CD4-positive, alpha-beta T cell treated with Interleukin-10 for 1 hour (primary cell): ENCODE results near the gene GRAMD4.
"Not testable (repeated sequence)": the region's sequence is repeated elsewhere in the genome, so short reads cannot be mapped to it uniquely, and the experiment has no call there.

Experiments
- DNase-seq: peaks from one replicate; pipeline ENCODE4 v3.0.0-alpha.2; 2020

The GRAMD4 gene

DNA sequence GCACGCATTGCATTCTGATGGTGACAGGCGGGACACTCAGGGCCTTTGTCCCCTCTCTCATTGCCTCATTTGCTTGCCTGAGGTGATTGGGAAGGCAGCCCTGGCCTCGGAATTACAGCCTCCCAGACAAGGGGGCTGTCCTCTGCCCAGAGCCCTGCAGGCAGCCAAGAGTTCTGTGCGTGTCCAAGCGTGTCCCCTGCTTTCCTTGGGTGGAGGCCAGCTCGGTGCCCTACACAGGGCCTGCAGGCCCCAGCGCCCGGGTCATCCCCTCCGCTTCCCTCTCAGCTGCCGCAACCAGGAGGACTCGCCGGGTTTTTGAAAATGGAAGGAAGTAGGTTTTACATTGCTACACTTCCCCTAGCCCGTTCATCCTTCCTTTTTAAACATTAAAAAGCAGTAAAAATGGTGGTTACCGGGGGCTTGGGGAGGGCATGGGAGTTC is 1.9 kb downstream of the GRAMD4 start:
- no peak for DNase-seq

DNA sequence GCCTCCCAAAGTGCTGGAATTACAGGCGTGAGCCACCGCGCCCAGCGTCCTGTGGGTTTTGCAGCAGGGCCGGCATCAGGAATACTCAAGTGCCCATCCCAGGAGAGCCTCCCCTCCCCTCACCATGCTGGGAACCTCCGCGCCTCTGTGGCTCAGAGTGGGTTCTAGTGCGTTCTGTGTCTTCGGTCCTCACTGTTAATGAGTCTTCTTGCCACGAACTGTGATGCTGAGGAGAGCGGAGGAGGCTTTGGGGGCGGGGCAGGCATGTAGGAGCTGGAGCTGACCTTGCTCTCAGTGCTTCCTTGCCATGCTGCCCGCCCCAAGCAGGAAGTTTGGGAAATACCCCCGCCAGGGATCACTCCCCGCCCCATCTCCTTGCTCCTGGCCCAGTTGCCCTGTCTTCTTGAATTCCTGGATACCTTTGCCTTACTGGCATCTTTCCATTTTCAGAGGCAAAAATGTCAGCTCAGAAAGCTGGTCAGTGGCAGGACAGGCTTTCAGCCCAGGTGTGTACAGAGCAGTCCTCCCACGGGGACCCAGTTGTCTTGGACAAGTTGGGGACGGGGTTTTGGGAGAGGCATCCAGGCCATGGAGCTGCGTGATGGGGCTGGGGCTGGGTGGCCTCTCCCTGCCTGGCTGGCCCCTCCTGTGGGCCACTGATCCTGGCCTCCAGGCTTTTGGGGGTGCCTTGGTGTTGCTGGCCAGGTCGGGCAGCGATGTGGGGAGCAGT is 5.1 kb downstream of the GRAMD4 start:
- no peak for DNase-seq

DNA sequence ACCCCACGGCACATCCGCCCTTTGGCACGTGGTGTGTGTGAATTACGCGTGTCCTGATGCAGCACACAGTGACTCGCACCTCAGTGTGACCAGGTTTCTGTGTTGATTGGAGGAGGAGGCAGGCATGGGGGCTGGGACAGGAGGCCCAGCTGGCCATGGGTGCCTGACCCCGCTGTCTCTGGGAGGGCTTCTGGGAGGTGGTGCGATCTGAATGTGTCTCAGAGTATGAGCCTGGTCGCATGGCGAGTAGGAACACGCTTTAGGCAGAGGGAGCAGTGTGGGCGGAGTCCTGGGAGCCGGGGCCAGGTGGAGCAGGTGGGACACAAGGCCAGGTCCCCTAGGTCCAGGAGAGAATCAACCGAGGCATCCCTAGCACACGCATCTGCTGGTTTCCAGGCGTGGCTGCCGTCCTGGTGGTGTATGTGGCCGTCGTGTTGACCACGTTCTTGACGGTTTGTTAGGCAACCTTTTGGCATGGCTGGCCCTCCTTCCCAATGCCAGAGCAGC is 5.7 kb downstream of the GRAMD4 start:
- DNase-seq, result no peak

DNA sequence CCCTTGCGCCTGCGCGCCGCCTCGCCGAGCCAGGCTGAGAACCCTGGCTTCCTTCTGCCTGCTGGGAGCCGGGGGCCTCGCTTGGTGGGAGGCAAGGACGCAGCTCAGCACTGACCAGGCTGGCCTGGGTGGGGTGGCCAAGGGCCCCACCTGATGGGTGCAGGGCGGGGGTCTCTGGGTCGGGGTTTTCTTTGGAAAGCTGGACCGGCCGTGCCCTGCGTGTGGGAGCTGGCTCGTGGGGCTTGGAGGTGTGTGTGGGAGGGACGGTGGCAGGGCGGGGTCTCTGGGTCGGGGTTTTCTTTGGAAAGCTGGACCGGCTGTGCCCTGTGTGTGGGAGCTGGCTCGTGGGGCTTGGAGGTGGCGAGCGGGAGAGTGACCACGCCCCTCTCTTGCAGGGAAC is 6.2 kb downstream of the GRAMD4 start:
- DNase-seq, result no peak

DNA sequence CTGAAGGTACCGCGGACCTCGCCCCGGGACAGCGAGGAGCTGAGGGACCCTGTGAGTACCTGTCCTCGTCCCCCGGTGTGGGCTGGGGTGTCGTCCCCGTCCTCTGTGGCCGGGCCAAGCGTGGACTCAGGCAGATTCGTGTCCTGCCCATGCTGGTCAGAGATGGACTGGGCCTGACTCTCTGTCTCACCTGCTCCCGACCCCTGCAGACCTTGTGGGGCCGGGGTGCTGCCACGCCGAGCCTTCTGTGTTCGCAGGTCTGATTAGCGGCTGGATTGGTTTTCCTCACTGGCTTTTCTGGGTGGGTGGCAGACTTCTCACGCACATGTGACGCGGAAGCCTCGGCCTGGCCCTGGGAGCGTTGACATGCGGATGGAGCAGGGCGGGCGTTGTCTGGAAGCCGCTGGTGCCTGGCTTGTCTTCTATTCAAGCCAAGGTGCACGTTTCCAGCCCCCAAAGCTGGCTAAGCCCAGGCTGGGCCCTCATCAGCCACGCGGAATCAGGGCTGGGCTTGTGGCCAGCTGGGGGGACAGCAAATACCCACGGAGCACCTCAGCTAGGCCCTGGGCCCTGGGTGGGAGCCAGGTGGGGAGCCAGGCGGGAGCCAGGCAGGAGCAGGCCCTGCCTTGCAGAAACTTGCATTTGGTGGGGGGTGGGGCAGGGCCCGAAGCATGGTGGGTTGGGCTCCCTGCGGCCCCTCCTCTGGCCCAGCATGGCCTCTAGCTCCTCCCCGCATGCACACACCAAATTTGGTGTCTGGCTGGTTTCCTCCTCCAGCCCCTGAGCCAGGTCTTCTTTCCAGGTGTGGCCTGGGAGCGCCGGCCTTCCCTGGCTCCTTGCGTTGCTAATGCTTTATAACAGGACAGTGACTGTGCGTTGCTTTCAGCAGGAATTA is 7.0 kb downstream of the GRAMD4 start:
- no peak for DNase-seq

DNA sequence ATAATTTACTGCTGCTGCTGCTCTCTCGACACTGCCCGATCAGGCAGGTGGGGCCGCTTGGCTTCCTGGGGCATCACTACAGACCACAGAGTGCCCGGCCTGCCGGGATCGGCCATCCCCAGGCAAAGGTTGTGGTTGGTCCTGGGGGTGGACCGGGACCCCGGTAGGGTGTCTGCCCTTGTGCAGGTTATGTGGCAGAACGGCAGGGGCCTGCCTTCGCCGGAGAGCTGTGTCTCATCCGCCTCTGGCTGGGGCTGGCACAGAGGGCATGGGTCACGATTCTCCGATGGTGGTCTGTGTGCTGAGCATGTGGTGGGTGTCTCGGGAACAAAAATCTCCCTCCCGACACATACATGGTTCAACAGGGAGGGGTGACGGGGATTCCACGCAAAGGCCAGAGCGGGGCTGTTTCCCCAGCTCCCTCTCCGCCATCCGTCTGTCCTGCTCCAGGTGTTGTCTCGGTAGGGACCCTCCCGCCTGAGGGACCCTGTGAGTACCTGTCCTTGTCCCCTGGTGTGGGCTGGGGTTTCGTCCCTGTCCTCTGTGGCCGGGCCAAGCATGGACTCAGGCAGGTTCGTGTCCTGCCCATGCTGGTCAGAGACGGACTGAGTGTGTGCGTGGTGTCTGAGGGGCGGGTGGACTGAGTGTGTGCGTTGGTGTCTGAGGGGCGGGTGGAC is 7.8 kb downstream of the GRAMD4 start:
- no peak for DNase-seq

DNA sequence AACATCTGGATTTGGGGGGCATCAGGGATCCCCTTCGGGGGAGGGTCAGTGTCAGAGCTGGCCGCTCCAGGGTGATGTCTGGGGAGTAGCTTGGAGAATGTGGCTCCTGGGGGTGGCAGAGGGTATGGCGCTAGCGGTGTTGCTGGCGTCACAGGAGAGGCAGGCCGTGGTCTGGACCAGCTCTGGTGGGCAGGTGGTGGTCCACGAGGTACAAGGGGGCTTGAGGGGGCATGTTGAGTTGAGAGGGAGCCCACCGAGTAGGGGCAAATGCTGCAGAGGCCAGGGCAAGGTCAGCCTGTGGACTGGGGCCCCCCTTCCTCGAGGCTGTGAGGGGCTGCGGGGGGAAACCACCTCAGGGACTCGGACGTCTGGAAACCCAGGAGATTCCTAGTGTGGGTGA is 8.6 kb downstream of the GRAMD4 start:
- no peak for DNase-seq

DNA sequence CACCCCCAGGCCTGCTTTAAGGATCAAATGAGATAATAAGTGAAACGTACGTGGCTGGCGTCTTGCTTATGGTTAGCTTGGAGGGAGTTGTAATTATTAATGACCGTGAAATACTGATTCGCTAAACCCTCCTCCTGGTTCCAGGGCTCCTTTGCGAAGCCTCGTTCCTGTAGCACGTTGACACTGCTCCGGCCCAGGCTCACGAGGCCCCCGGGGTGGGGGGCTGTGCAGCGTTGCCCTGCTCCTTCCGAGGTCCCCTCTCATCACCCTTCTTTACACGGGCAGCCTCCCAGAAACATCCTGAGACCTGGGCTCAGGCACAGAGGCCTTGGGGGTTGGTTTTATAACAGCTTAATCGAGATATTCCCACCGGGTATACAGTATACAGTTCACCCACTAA is 9.1 kb downstream of the GRAMD4 start:
- DNase-seq, result no peak

DNA sequence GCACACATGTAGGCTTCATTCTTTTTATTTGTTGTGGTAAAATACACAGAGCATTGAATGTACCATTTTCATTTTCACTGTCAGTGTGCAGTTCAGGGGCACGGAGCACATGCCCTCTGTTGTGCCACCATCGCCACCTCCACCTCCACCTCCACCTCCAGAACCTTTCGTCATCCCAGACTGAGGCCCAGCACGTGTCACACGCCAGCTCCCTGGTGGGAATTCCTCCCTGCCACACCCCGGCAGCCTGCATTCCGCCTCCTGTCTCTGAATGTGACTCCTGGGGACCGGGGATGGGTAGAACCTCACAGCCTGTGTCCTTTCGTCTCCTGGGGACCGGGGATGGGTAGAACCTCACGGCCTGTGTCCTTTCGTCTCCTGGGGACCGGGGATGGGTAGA is 10.9 kb downstream of the GRAMD4 start:
- no peak for DNase-seq

DNA sequence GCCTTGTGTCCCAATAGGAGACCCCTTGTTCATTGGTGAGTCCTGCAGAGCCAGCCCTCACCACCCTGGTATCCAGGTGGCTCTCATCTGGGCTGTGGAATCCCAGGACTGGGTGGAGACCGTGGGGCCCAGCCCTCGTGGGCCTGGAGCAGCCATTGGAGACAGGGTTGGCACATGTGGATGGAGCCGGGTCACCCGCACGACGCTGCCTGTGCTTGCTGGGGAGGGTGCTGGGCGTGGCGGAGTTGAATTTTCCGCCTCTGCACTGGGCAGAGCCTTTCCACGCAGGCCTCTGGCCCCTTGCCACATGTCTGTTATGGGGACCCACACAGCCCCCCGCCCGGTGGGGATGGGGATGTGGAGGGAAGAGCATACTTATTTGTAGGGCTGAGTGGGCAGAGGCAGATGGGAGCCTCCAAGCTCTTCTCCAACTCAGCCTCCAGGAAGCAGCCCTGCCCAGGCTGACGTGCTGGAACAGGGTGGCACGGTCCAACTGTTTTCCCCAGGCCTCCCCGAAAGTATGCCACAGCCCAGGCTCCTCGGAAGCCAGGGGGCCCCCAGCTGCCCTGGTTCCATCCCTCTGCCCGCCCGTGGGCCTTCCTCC is 12.6 kb downstream of the GRAMD4 start:
- no peak for DNase-seq

DNA sequence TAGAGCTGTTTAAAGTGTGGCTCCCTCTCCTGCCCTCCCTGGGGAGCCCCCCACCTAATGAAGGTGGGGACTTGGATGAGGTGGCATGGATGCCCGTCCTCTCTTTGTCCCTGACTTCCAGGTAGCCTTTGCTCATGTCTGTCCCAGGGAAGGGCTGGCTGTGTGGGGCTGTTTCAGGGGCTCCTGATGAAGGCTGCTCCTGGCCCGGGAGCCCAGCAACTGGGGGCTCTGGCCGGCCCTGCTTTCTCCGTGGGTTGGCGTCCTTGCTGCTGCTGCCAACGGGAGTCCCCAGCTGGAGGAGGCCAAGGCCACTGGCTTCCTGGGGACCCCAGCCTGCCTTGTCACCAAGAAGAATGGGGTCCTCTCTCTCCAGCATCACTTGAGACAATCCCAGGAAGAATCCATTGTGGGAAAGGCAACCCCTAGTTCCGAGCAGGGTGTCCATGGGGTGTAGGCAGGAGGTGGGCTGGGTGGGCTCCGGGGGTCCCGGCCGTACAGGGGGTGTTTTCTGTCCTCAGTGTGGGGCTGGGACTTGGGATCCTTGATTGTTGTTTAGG is 13.2 kb downstream of the GRAMD4 start:
- DNase-seq, result no peak

DNA sequence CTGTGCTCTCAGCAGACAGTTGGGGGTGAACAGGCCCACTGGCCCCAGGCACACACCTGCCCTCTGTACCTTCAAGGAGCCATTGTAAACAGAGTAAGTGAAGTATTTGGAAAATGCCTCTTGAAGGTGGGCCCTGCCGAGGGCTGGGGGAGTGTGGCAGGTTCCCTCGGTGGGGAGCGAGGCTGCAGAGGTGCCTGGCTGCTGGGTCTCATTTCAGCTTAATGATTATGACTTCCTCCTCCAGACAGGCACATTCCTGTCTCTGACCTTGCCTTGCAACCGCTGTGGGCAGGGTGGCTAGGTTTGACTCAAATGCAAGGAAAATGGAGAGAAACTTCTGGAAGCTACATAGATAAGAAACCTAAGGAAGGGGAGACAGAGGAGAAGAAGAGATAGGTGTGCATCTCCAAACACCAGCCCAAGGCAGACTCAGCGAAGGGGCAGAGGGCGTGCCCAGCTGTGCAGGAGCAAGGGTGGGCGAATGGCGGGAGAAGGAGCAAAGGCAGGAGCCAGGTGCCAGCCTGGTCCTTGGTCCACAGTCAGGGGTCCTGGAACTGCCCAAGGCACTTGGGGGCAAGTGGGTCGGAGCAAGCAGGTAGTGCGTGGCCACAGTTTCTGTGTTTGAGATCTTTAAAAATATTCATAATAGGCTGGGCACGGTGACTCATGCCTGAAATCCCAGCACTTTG is 14.0 kb downstream of the GRAMD4 start:
- DNase-seq, result no peak

DNA sequence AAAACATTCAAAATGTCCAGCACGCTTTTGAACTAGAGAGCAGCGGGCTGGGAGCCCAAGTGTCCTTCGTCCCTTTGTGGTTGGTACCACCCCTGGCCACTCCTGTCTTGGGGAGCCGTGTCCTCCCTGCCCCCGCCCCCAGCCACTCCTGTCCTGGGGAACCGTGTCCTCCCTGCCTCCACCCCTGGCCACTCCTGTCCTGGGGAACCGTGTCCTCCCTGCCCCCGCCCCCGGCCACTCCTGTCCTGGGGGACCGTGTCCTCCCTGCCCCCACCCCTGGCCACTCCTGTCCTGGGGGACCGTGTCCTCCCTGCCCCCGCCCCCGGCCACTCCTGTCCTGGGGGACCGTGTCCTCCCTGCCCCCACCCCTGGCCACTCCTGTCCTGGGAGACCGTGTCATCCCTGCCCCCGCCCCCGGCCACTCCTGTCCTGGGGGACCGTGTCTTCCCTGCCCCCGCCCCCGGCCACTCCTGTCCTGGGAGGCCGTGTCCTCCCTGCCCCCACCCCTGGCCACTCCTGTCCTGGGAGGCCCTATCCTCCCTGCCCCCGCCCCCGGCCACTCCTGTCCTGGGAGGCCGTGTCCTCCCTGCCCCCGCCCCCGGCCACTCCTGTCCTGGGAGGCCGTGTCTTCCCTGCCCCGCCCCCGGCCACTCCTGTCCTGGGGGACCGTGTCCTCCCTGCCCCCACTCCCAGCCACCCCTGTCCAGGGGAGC is 14.9 kb downstream of the GRAMD4 start:
- not testable (repeated sequence) for DNase-seq

DNA sequence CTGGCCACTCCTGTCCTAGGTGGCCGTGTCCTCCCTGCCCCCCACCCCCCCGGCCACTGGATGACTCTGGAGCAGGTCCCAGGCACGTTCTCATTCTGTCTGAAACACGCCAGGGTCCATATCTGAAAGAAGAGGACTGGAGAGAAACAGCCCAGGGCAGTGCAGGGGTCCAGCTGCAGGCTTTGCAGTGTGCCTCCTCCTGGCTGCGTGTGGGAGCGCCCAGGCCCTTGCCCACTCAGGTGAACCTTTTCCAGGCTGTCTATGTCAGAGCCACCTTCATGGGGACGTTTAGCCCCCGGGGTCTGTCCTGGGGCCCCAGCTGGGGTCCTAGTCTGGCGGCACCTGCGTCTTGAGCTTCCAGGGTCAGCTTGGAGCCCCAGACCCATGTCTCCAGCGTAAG is 15.6 kb downstream of the GRAMD4 start:
- no peak for DNase-seq

DNA sequence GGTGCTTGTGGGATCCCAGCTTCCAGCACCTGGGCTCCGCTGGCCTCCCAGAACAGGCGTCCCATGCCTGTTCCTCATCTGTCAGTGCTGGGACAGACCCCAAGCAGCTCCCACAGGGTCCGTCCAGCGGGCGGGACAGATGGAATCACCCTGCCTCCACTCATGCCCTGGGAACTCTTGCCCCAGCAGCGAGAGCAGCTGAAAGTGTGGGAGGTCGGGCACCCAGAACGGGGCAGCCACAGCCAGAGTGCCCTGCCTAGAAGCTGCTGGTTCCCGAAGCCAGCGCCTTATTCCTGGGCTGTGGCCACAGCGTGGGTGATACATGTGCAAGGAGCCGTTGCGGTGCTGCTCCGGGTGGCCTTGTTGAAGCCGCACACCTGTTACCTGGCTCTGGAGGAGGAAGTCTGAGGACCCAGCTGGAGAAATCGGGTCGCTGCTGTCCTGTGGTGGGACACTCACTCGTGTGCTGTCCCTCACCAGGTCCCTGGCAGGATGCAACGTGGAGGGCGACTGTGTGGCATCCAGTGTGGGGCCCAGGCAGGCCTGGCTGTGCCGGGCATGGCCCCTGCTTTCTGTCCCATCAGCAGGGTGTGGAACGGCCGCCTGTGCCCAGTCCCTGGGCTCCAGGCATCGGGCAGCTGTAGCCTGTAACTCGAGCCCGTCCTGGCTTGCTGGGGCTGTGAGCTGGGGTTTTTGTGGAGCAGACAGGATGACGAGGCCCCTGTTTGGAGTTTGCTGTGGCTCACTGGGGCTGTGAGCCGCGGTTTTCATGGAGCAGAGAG is 16.2 kb downstream of the GRAMD4 start:
- DNase-seq, result no peak

DNA sequence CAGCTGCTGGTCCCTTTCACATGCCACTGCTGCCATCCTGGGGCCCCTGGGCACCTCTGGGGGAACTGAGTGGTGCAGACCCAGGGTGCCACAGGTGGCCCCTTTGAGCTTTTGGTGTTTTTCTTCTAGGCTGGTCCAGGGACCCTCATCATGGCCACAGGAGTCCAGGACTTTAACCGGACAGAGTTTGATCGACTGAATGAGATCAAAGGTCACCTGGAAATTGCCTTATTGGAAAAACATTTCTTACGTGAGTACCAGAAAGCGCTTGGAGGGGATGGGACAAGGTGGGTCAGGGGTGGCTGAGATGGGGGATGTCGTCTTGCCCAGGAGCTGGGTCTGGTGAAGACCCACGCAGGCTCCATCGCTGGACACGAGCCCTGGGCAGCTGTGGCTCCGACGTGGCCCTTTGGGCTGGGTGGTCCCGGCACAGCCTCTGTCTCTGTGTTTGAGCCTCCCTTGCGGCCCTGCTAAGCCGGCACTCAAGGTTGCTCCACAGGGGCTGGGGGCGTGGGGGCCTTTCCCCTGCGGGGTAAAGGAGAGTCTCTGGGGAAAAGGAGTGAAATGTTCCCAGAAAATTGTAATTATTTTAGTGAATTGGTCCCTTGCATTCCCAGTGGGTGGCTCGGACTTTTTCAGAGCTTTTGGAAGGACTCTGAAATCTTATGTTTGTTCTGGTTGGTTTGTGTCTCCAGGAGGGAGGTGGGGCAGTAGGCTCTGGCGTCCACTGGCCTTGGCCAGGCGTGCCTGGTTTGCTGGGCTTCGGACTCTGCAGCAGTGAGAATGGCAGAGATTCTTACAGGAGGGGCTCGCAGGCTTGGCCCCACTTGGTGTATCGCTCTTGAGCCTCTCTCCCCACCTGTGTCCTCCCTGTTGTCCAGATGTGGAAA is 17.8 kb downstream of the GRAMD4 start:
- no peak for DNase-seq

DNA sequence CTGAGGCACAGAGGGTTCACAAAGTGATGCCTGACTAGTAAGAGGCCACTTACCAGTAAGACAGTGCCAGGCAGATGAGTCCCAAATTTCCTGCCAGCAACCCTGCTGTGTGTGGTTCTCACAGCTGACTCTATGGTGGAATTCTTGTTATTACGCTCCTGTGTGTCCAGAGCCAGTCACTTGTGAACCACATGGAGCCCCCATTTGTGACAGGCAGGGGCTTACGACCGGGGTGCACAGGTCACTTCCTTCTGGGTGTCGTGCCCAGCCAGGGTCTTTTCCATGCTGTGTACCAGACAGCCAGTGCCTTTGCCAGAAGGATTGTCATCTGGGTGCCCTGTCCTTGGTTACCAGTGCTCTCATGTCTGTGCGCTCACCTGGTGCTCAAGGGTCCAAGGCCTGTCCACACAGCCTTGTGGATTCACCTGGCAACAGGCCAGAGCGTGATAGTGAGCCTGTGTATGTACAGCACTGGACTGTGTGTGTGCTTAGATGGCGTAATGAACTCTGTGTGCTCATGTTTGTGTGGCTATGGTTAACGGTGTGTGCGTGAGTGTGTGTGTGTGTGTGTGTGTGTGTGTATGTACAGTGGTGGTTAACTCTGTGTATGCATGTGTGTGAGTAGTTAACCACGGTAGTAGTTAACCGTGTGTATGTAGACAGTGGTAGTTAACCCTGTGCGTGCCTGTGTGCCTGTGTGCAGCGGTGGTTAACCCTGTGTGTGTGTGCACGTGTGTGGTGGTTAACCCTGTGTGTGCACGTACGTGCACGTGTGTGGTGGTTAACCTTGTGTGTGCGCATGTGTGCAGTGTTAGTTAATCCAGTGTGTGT is 18.6 kb downstream of the GRAMD4 start:
- no peak for DNase-seq

DNA sequence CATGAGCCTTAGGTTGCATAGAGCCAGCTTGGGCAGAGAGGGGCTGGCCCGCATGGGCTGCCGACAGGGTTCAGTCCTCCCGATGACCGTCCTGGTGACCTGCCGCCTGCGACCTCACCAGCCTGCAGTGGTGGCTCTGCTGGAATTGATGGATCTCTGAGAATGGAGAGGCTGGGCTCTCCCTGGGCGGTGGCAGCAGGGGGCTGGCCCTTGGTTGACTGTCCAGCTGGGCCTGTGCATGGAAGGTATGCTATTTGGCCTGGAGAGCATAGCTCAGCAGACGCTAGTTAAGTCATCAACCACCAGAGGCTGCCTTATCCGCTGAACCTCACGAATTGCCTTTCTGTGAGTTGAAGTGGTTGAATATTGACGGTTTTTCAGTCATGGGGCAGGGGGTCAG is 19.7 kb downstream of the GRAMD4 start:
- DNase-seq, result no peak
